Measurements from ENCODE around the gene ARMS2. TPM values are rescaled to one million over a fixed set of nuclear protein-coding genes. Genes with fewer than 3 reads are reported as not detected.

The ARMS2 gene
- total RNA-seq, 1 donor from 2014 or later, result not detected

DNA sequence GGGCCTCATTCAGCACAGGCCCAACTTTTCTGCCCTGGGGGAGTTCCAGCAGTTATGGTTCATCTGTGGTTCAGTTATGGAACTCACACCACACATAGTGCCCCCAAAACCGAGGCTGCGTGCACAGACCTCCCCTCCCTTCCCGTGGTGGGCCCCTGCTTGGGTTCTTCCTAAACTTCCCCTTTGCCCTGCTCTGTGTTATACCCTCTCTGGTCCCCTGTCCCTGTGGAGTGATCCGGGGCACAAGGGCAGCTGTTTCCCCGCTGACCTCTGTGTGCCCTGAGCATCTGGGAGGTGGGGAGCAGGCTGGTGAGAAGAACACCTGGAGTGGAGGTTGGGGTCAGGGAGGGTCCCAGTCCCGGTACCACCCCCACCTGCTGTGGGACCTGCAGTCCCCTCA, 46.3 kb downstream of the ARMS2 start:
- DNase-seq (ENCODE audit: extremely low spot score, unreplicated experiment), result no peak
- peaks cover 49% of the 10 kb centered on the region for H3K36me3 Mint-ChIP-seq (ENCODE audit: unreplicated experiment)
- peaks cover 3% of the 10 kb centered on the region for H3K9me3 Mint-ChIP-seq (ENCODE audit: unreplicated experiment)
- H3K4me3 Mint-ChIP-seq (ENCODE audit: unreplicated experiment), result no peak overlapping the region
- H3K4me1 Mint-ChIP-seq (ENCODE audit: unreplicated experiment), result peaks cover 77% of the 10 kb centered on the region
- no peak overlapping the region for H3K27ac Mint-ChIP-seq (ENCODE audit: unreplicated experiment)
- TF ChIP-seq, protein P1, sequence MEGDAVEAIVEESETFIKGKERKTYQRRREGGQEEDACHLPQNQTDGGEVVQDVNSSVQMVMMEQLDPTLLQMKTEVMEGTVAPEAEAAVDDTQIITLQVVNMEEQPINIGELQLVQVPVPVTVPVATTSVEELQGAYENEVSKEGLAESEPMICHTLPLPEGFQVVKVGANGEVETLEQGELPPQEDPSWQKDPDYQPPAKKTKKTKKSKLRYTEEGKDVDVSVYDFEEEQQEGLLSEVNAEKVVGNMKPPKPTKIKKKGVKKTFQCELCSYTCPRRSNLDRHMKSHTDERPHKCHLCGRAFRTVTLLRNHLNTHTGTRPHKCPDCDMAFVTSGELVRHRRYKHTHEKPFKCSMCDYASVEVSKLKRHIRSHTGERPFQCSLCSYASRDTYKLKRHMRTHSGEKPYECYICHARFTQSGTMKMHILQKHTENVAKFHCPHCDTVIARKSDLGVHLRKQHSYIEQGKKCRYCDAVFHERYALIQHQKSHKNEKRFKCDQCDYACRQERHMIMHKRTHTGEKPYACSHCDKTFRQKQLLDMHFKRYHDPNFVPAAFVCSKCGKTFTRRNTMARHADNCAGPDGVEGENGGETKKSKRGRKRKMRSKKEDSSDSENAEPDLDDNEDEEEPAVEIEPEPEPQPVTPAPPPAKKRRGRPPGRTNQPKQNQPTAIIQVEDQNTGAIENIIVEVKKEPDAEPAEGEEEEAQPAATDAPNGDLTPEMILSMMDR (IDR thresholded peaks at IDR 0.05), result no peak
- H3K27me3 Mint-ChIP-seq (ENCODE audit: unreplicated experiment), result no peaks in the 10 kb centered on the region

DNA sequence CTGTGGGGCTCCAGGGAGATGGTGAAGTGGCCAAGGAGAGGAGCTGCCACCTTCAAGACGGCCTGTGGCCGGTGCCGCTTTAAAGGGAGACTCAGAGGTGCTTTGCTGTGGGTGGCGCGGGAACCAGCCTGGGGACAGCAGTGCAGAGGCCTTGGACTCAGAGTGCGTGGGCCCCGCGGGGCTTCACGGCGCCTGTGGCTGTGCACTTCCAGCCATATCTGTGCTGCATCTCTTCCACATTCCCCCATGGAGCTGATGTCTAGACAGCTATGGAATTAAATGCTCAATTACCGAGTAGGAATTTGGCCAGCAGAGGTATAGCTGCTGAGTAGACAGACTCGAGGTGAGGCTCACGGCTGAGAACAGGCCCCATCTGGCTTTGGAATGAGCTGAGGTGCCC, 48.6 kb downstream of the ARMS2 start:
- H3K27ac Mint-ChIP-seq (ENCODE audit: unreplicated experiment), result peak overlapping the region; percentile 54
- no peaks in the 10 kb centered on the region for H3K27me3 Mint-ChIP-seq (ENCODE audit: unreplicated experiment)
- no peak for DNase-seq (ENCODE audit: extremely low spot score, unreplicated experiment)
- TF ChIP-seq, protein P1 (IDR thresholded peaks at IDR 0.05), result no peak
- H3K4me3 Mint-ChIP-seq (ENCODE audit: unreplicated experiment), result no peak overlapping the region
- no peaks in the 10 kb centered on the region for H3K9me3 Mint-ChIP-seq (ENCODE audit: unreplicated experiment)
- H3K4me1 Mint-ChIP-seq (ENCODE audit: unreplicated experiment), result peaks cover 62% of the 10 kb centered on the region
- H3K36me3 Mint-ChIP-seq (ENCODE audit: unreplicated experiment), result peaks cover 50% of the 10 kb centered on the region

DNA sequence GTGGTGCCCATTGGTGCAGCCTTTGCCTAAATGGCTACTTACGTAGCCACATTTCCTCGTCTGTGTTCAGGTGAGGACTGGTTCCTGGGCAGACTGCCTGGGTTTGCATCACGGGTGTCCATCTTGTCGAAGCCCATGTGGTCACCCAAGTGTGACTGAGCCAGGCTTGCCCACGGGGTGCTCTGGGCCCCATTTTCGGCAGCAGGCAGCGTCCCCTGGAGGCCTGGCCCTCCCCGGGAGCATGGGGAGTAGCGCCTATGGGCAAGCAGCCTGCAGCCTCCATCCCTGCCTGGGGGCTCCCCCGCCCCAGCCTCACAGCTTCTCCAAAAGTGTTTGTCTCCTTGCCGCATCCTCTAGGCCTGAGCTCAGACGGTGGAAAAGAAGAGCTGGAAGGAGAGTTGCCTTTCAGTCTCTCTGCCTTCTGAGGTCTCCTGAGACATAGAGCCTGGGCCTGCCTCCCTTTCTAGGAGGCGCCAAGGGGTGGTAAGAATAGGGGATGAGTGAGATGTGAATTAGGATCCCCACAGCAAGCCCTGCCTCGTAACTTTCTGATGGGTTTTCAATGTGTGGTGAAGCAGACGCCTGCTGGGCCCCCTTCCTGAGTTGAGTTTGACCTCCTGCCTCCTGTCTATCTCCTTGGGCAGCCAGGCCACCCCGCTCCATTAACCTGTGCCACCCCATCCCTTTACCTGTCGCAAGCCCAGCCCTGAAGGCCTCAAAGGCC, 49.6 kb downstream of the ARMS2 start:
- no peaks in the 10 kb centered on the region for H3K27me3 Mint-ChIP-seq (ENCODE audit: unreplicated experiment)
- peaks cover 55% of the 10 kb centered on the region for H3K4me1 Mint-ChIP-seq (ENCODE audit: unreplicated experiment)
- TF ChIP-seq, protein P1 (IDR thresholded peaks at IDR 0.05), result no peak
- H3K36me3 Mint-ChIP-seq (ENCODE audit: unreplicated experiment), result peaks cover 55% of the 10 kb centered on the region
- peak overlapping the region; percentile 98 for H3K27ac Mint-ChIP-seq (ENCODE audit: unreplicated experiment)
- no peaks in the 10 kb centered on the region for H3K9me3 Mint-ChIP-seq (ENCODE audit: unreplicated experiment)
- H3K4me3 Mint-ChIP-seq (ENCODE audit: unreplicated experiment), result peak overlapping the region; percentile 42
- no peak for DNase-seq (ENCODE audit: extremely low spot score, unreplicated experiment)

DNA sequence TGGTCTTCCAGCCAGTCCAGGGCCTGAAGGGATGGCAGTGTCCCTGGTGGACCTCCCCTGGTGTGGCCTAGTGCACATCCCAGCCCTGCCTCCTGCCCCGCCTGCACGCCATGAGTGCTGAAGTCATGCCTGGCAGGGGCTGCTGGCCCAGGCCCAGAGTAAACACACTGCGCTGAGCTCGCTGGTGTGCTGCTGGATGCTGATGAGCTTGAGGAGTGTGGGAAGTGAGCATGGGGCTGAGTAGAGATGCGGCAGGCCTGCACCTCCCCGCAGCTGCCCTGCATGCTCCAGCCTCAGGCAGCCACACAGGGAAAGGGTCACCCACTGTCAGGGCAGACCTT, 50.1 kb downstream of the ARMS2 start:
- H3K27ac Mint-ChIP-seq (ENCODE audit: unreplicated experiment), result peak overlapping the region; percentile 98
- TF ChIP-seq, protein P1 (IDR thresholded peaks at IDR 0.05), result no peak
- H3K4me3 Mint-ChIP-seq (ENCODE audit: unreplicated experiment), result peak overlapping the region; percentile 42
- H3K9me3 Mint-ChIP-seq (ENCODE audit: unreplicated experiment), result no peaks in the 10 kb centered on the region
- peak; percentile 96 for DNase-seq (ENCODE audit: extremely low spot score, unreplicated experiment)
- no peaks in the 10 kb centered on the region for H3K27me3 Mint-ChIP-seq (ENCODE audit: unreplicated experiment)
- peaks cover 60% of the 10 kb centered on the region for H3K36me3 Mint-ChIP-seq (ENCODE audit: unreplicated experiment)
- H3K4me1 Mint-ChIP-seq (ENCODE audit: unreplicated experiment), result peaks cover 51% of the 10 kb centered on the region

DNA sequence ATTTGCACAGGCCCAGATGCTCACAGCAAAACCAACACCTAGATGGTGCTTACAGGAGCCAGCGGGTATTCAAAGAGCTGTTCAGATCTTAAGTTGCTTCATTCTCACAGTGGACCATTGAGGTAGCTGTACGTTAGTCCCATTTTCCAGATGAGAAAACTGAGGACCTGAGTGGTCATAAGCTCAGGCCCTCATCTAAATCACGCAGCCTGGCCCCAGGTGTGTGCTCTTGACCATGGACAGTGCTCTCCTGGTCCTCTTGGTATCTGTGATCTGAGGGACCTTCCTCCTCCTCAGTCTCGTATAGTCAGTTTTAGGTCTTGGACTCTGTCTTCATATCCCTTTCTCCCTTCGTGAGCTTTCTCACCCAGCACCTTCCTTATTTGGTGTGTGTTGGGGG, 50.6 kb downstream of the ARMS2 start:
- TF ChIP-seq, protein P1 (IDR thresholded peaks at IDR 0.05), result no peak
- peak overlapping the region; percentile 98 for H3K27ac Mint-ChIP-seq (ENCODE audit: unreplicated experiment)
- H3K36me3 Mint-ChIP-seq (ENCODE audit: unreplicated experiment), result peaks cover 65% of the 10 kb centered on the region
- H3K27me3 Mint-ChIP-seq (ENCODE audit: unreplicated experiment), result no peaks in the 10 kb centered on the region
- no peak for DNase-seq (ENCODE audit: extremely low spot score, unreplicated experiment)
- no peaks in the 10 kb centered on the region for H3K9me3 Mint-ChIP-seq (ENCODE audit: unreplicated experiment)
- H3K4me3 Mint-ChIP-seq (ENCODE audit: unreplicated experiment), result no peak overlapping the region
- H3K4me1 Mint-ChIP-seq (ENCODE audit: unreplicated experiment), result peaks cover 47% of the 10 kb centered on the region
